Parathyroid adenoma (tissue), 2 donors: Measurements from ENCODE around the gene NHLRC3.
A peak's percentile ranks its signal among the peaks of the same experiment; 100 is the strongest.

Source experiments
- H2AFZ ChIP-seq: fragments of 300-600 bp; sonication (generic); one replicate; pipeline ENCODE4 v1.7.0; 2017; ENCODE audit warnings: antibody characterized with exemption, mild to moderate bottlenecking
- H3K27ac ChIP-seq: fragments of 300-600 bp; sonication (generic); one replicate; pipeline ENCODE4 v1.7.0; 2017
- H3K27me3 ChIP-seq: fragments of 300-600 bp; sonication (generic); one replicate; pipeline ENCODE4 v1.7.0; 2017; ENCODE audit warnings: low read length; ENCODE audit not compliant: control insufficient read depth, insufficient read depth
- H3K36me3 ChIP-seq: fragments of 300-600 bp; sonication (generic); one replicate; pipeline ENCODE4 v1.7.0; 2017; ENCODE audit warnings: low read length; ENCODE audit not compliant: control insufficient read depth, insufficient read depth
- H3K4me1 ChIP-seq: fragments of 300-600 bp; sonication (generic); one replicate; pipeline ENCODE4 v1.7.0; 2017; ENCODE audit warnings: control low read depth
- H3K4me2 ChIP-seq: fragments of 300-600 bp; sonication (generic); one replicate; pipeline ENCODE4 v1.7.0; 2017; ENCODE audit warnings: low read length
- H3K4me3 ChIP-seq: fragments of 300-600 bp; sonication (generic); one replicate; pipeline ENCODE4 v1.7.0; 2017; ENCODE audit warnings: low read depth, low read length
- H3K79me2 ChIP-seq: fragments of 300-600 bp; sonication (generic); one replicate; pipeline ENCODE4 v1.7.0; 2017; ENCODE audit warnings: control low read depth
- H3K9ac ChIP-seq: fragments of 300-600 bp; sonication (generic); one replicate; pipeline ENCODE4 v1.7.0; 2017; ENCODE audit warnings: mild to moderate bottlenecking
- H3K9me3 ChIP-seq: fragments of 300-600 bp; sonication (generic); one replicate; pipeline ENCODE4 v1.7.0; 2017; ENCODE audit warnings: low read length; ENCODE audit not compliant: control insufficient read depth
- TF ChIP-seq, protein P1 (sequence below): fragments of 300-600 bp; sonication (generic); IDR thresholded peaks from one replicate; pipeline ENCODE4 v1.7.0; 2017; ENCODE audit warnings: antibody characterized with exemption, mild to moderate bottlenecking
- donor health status: primary hyperparathyroidism.

The NHLRC3 gene

GRCh38 chr13:39035204-39035603 is 3.1 kb upstream of the NHLRC3 start:
- H3K27me3 ChIP-seq, result no peaks in the 10 kb centered on the region
- peaks cover 7% of the 10 kb centered on the region for H3K79me2 ChIP-seq
- H2AFZ ChIP-seq, result no peak overlapping the region
- peak overlapping the region; percentile 91 for H3K4me2 ChIP-seq
- no peaks in the 10 kb centered on the region for H3K9me3 ChIP-seq
- TF ChIP-seq, protein P1, sequence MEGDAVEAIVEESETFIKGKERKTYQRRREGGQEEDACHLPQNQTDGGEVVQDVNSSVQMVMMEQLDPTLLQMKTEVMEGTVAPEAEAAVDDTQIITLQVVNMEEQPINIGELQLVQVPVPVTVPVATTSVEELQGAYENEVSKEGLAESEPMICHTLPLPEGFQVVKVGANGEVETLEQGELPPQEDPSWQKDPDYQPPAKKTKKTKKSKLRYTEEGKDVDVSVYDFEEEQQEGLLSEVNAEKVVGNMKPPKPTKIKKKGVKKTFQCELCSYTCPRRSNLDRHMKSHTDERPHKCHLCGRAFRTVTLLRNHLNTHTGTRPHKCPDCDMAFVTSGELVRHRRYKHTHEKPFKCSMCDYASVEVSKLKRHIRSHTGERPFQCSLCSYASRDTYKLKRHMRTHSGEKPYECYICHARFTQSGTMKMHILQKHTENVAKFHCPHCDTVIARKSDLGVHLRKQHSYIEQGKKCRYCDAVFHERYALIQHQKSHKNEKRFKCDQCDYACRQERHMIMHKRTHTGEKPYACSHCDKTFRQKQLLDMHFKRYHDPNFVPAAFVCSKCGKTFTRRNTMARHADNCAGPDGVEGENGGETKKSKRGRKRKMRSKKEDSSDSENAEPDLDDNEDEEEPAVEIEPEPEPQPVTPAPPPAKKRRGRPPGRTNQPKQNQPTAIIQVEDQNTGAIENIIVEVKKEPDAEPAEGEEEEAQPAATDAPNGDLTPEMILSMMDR, result no peak
- no peaks in the 10 kb centered on the region for H3K4me1 ChIP-seq
- H3K4me3 ChIP-seq, result no peak overlapping the region
- H3K9ac ChIP-seq, result no peak overlapping the region
- H3K27ac ChIP-seq, result no peak overlapping the region
- H3K36me3 ChIP-seq, result no peaks in the 10 kb centered on the region

DNA sequence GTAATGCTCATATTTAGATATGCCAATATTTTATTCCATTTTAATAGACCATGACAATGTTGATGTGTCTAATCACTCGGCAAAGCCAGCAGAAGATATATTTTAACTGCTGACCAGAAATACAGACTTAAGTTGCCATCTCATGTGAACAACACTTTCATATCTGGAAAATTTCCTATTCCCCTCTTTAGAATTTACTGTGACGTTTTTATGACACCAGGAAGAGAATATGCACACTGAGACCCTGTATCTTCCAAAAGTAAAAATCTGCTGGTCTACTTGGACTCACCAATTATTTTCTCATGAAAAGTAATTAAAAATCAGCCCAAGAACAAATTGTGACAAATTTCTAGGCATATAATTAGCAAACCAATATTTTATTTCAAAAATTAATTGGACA is 2.5 kb upstream of the NHLRC3 start:
- Histone ChIP-seq H3K27ac (no peak overlapping the region), H3K4me3 (peak overlapping the region; percentile 97), H3K9me3 (no peaks in the 10 kb centered on the region), H3K27me3 (no peaks in the 10 kb centered on the region), H3K79me2 (peaks cover 7% of the 10 kb centered on the region), H3K9ac (no peak overlapping the region), H3K4me1 (no peaks in the 10 kb centered on the region), H3K36me3 (no peaks in the 10 kb centered on the region), H2AFZ (no peak overlapping the region), H3K4me2 (peak overlapping the region; percentile 91)
- TF ChIP-seq, protein P1, result no peak

DNA sequence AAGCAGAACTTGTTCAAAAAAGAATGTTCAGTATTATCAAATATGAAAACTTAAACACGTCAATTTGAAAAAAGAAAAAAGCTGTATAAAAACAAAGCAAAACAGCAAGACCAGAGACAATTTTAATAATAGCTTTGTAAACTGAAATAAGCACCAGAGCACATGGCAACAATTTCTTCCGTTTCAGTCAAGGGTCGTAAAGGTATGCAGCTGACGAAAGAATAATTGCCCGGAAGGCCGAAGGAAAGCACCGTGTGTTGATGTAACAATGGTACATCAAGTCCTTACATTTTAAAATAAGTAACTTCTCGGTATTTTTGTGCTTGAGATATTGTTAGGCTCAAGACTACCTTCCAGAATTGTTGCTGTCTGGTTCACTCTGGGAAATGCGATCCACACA is 2.0 kb upstream of the NHLRC3 start:
- no peak overlapping the region for H3K27ac ChIP-seq
- peaks cover 7% of the 10 kb centered on the region for H3K79me2 ChIP-seq
- peak overlapping the region; percentile 97 for H3K4me3 ChIP-seq
- TF ChIP-seq, protein P1, result no peak
- no peak overlapping the region for H3K9ac ChIP-seq
- no peaks in the 10 kb centered on the region for H3K9me3 ChIP-seq
- no peaks in the 10 kb centered on the region for H3K27me3 ChIP-seq
- H3K36me3 ChIP-seq, result no peaks in the 10 kb centered on the region
- H3K4me2 ChIP-seq, result peak overlapping the region; percentile 91
- H2AFZ ChIP-seq, result no peak overlapping the region
- H3K4me1 ChIP-seq, result no peaks in the 10 kb centered on the region

- Histone ChIP-seq H3K27ac (peak overlapping the region; percentile 89), H3K4me2 (peak overlapping the region; percentile 91), H3K79me2 (peaks cover 7% of the 10 kb centered on the region), H2AFZ (peak overlapping the region; percentile 91), H3K36me3 (no peaks in the 10 kb centered on the region), H3K4me1 (no peaks in the 10 kb centered on the region), H3K4me3 (peak overlapping the region; percentile 97), H3K27me3 (no peaks in the 10 kb centered on the region), H3K9ac (no peak overlapping the region), H3K9me3 (no peaks in the 10 kb centered on the region)
- TF ChIP-seq, protein P1, result no peak
Measured at GRCh38 chr13:39037410-39037879, 811 bp upstream of the NHLRC3 start.

DNA sequence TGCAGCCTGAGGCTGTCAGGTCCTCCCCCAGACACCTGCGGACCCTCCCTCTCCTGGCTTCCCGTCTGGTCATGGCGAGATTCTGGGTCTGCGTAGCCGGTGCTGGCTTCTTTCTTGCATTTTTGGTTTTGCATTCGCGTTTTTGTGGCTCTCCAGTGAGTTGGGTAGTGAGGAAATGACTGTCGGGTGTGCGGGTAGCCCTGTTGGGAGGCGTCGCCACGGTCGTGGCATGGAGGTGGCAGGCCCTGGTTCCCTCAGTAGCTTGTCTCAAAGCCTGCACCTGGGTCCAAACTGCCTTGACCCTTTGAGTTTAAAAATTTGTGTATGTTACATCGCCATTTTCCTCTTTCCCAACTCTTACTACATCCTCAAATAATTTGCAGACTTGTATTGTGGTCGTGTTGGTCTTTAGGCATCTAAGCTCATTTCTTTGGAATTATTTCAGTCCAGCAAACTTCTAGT is 344 bp downstream of the NHLRC3 start:
- Histone ChIP-seq H2AFZ (peak overlapping the region; percentile 91), H3K4me2 (peak overlapping the region; percentile 60), H3K4me3 (peak overlapping the region; percentile 97), H3K9me3 (no peaks in the 10 kb centered on the region), H3K27me3 (no peaks in the 10 kb centered on the region), H3K9ac (no peak overlapping the region), H3K27ac (peak overlapping the region; percentile 89), H3K79me2 (peaks cover 7% of the 10 kb centered on the region), H3K4me1 (no peaks in the 10 kb centered on the region), H3K36me3 (no peaks in the 10 kb centered on the region)
- TF ChIP-seq, protein P1, result no peak
